K562 (cell line): Measurements from ENCODE around the gene SAMD3. TPM values are rescaled to one million over a fixed set of nuclear protein-coding genes. Genes with fewer than 3 reads are reported as not detected.

Experiments used
- polyA plus RNA-seq, 8 experiments: library from polyadenylated mRNA; depleted of rRNA in 4 of 8; stranded (reverse) in 5 of 8; unstranded in 3 of 8; fragments of >200 nt; fragmentation: Nextera tagmentation in 2 of 8; fragmentation: Illumina TruSeq in 1 of 8; extraction: Ambion mirVana in 2 of 8; extraction: Trizol in 1 of 8; gene quantifications; 2 replicates each; pipeline versions ENCODE4 v1.2.1 to v1.2.3, GENCODE V29; 2011 to 2014; ENCODE audit warnings: inconsistent platforms in 1 of 8, missing spikeins in 1 of 8
- total RNA-seq, 7 experiments: library from RNA; depleted of rRNA in 6 of 7; stranded (reverse); fragments of >200 nt in 6 of 7; fragmentation: Illumina TruSeq in 2 of 7; extraction: Trizol in 2 of 7; gene quantifications; 2 replicates each; pipeline versions ENCODE4 v1.2.1 to v1.2.3, GENCODE V29; 2011 to 2021; ENCODE audit warnings: low replicate concordance in 1 of 7

SAMD3 gene
- total and polyA plus RNA-seq, 9 of the 15 experiments (the other 6 are each of a cell fraction or from before 2014, with no cell fraction given), result 0.03 to 0.21 (median 0.18) TPM; not detected in 5

Other genes with a start within 250 kb of the SAMD3 start
- gene L3MBTL3, start 204.4 kb downstream of the SAMD3 start, total RNA-seq (2014; rRNA removed), result 2.3 TPM in 2 replicates
- gene L3MBTL3, start 204.4 kb downstream of the SAMD3 start, total RNA-seq (2014; rRNA removed; fragmentation: Illumina TruSeq; extraction: Trizol), result 5.2 and 5.3 TPM in 2 replicates
- 3.7 and 4.5 TPM in 2 replicates for gene L3MBTL3, start 204.4 kb downstream of the SAMD3 start, total RNA-seq (2015; rRNA removed; fragmentation: Illumina TruSeq; extraction: Trizol)
- 5.7 and 5.9 TPM in 2 replicates for gene L3MBTL3, start 204.4 kb downstream of the SAMD3 start, total RNA-seq (2021)
- gene L3MBTL3, start 204.4 kb downstream of the SAMD3 start, polyA plus RNA-seq (2011; rRNA removed), result 5.1 and 6.9 TPM in 2 replicates
- gene L3MBTL3, start 204.4 kb downstream of the SAMD3 start, polyA plus RNA-seq (2014; fragmentation: Illumina TruSeq; extraction: Trizol), result 4.9 and 6.1 TPM in 2 replicates
- 1 to 10 TPM in 1 of 2 experiments, under 1 TPM in 1; 0.83 to 5.4 TPM for gene L3MBTL3, start 204.4 kb downstream of the SAMD3 start, polyA plus RNA-seq (2014; fragmentation: Nextera tagmentation; extraction: Ambion mirVana)
- gene L3MBTL3, start 204.4 kb downstream of the SAMD3 start, polyA plus RNA-seq (2014; rRNA removed), result 6.6 and 8.1 TPM in 2 replicates
- not detected in 2 replicates for gene TMEM200A, start 143.1 kb upstream of the SAMD3 start, total RNA-seq (2014; rRNA removed)
- gene TMEM200A, start 143.1 kb upstream of the SAMD3 start, total RNA-seq (2014; rRNA removed; fragmentation: Illumina TruSeq; extraction: Trizol), result not detected in 2 replicates
- not detected in 2 replicates for gene TMEM200A, start 143.1 kb upstream of the SAMD3 start, total RNA-seq (2015; rRNA removed; fragmentation: Illumina TruSeq; extraction: Trizol)
- 0.04 and 0.07 TPM in 2 replicates for gene TMEM200A, start 143.1 kb upstream of the SAMD3 start, total RNA-seq (2021)
- gene TMEM200A, start 143.1 kb upstream of the SAMD3 start, polyA plus RNA-seq (2011; rRNA removed), result not detected in 2 replicates
- gene TMEM200A, start 143.1 kb upstream of the SAMD3 start, polyA plus RNA-seq (2014; fragmentation: Illumina TruSeq; extraction: Trizol), result not detected in 2 replicates
- gene TMEM200A, start 143.1 kb upstream of the SAMD3 start, polyA plus RNA-seq (2014; fragmentation: Nextera tagmentation; extraction: Ambion mirVana), result not detected
- gene TMEM200A, start 143.1 kb upstream of the SAMD3 start, polyA plus RNA-seq (2014; rRNA removed), result not detected in 2 replicates